ENCODE measurements around the gene ARHGEF25. TPM values are rescaled to one million over a fixed set of nuclear protein-coding genes. Genes with fewer than 3 reads are reported as not detected.
A peak's percentile ranks its signal among the peaks of the same experiment; 100 is the strongest.

The ARHGEF25 gene
- total RNA-seq, 6 donors from 2014 or later = 6.6 to 78.6 (median 8.2) TPM

DNA sequence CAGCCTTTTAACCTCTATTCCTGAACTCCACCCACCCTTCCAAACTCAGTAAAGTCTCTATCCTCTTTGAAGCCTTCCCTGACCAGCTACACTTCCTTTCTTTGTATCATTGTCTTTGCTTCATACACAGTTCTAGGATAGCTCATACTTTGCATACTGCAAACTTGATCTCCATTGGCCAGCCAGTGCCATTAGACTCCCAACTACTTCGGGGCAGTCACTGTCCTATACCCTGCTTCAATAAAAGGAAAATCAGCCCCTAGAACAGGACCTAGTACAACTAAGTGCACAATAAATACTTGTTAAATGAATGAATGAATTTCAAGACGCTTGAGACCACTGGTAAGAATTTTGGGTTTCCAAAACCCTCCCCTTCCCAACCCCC, 20.8 kb upstream of the ARHGEF25 start:
- TF ChIP-seq POLR2AphosphoS5 (IDR thresholded peaks at IDR 0.05) (no peak), EP300 (IDR thresholded peaks at IDR 0.05) (no peak), POLR2A (IDR thresholded peaks at IDR 0.05) (no peak)
- H3K36me3 ChIP-seq = peaks cover 0 to 7% (median 0%) of the 10 kb centered on the region in 4 donors
- peak overlapping the region; percentile 72 to 81 (median 80) for H3K27ac ChIP-seq
- H3K27me3 ChIP-seq = no peaks in the 10 kb centered on the region
- H3K9me3 ChIP-seq = no peaks in the 10 kb centered on the region
- no peak for DNase-seq
- no peak for ATAC-seq (ENCODE audit: low FRiP score in 2 of 2)
- H3K4me3 ChIP-seq = peak overlapping the region in 3 of 4 donors; percentile 65 to 89 (median 72)
- peaks cover 9 to 20% (median 16%) of the 10 kb centered on the region in 4 donors for H3K4me1 ChIP-seq
- WGBS, 2 donors = 24 to 32% methylated on average over 2 of the region's 2 CpGs

DNA sequence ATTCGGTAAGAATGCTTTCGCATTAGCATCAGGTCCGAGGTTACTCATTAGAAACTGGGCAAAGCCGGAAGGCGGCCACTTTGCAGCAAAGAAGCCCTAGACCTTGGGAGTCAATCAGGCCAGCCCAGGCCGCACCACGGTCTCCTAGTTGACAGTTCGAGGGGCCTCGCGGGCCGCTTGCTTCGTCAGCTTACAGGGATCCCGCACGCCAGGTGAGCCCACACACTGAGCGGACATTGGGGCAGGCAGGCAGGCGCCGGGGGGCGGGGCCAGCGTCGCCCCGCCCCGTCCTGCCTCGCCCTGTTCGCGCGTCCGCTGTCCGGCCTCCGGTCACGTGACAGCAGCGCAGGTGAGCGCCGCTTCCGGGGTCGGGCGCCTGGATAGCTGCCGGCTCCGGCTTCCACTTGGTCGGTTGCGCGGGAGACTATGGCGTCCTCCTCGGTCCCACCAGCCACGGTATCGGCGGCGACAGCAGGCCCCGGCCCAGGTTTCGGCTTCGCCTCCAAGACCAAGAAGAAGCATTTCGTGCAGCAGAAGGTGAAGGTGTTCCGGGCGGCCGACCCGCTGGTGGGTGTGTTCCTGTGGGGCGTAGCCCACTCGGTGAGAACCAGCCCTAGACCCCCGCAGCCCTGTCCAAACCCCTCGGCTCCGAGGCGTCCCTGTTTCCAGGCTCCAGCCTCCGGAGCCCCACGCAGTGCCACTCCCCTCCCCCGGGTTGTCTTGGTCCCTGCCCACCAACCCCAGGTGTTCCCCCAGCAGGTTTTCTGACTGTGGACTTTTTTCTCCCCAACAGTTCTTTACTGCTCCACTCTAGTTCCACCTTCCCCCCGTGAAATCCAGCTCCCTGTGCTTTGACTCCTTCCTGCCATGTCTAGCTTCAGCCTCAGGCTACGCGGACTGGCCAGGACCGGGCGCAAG, 20.1 kb upstream of the ARHGEF25 start, which contains the start of gene PIP4K2C:
Gene PIP4K2C (plus strand): TSS at position 329 of the 918 bp plus-strand sequence. CDS start 98 bp downstream, at position 427.
- peak; percentile 96 to 97 for ATAC-seq (ENCODE audit: low FRiP score in 2 of 2)
- Histone ChIP-seq H3K4me3 (peak within 1 kb of the TSS; percentile 65 to 89 (median 70)), H3K36me3 (peaks cover 0 to 14% (median 3%) of the 10 kb centered on the region in 4 donors), H3K27ac (peak within 1 kb of the TSS; percentile 72 to 81 (median 80)), H3K9me3 (no peaks in the 10 kb centered on the region), H3K27me3 (no peaks in the 10 kb centered on the region), H3K4me1 (peaks cover 9 to 20% (median 16%) of the 10 kb centered on the region in 4 donors)
- peak; percentile 20 to 74 for TF ChIP-seq POLR2AphosphoS5 (IDR thresholded peaks at IDR 0.05)
- TF ChIP-seq POLR2A (IDR thresholded peaks at IDR 0.05) = peak in 2 of 4 donors; percentile 72
- TF ChIP-seq, protein P1, sequence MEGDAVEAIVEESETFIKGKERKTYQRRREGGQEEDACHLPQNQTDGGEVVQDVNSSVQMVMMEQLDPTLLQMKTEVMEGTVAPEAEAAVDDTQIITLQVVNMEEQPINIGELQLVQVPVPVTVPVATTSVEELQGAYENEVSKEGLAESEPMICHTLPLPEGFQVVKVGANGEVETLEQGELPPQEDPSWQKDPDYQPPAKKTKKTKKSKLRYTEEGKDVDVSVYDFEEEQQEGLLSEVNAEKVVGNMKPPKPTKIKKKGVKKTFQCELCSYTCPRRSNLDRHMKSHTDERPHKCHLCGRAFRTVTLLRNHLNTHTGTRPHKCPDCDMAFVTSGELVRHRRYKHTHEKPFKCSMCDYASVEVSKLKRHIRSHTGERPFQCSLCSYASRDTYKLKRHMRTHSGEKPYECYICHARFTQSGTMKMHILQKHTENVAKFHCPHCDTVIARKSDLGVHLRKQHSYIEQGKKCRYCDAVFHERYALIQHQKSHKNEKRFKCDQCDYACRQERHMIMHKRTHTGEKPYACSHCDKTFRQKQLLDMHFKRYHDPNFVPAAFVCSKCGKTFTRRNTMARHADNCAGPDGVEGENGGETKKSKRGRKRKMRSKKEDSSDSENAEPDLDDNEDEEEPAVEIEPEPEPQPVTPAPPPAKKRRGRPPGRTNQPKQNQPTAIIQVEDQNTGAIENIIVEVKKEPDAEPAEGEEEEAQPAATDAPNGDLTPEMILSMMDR (IDR thresholded peaks at IDR 0.05) = peak in 2 of 6 experiments; percentile 7 to 10
- no peak for TF ChIP-seq EP300 (IDR thresholded peaks at IDR 0.05)
- 2% methylated on average over 33 to 65 of the region's 69 CpGs for WGBS, 2 donors
- DNase-seq = peak; percentile 95 to 96

DNA sequence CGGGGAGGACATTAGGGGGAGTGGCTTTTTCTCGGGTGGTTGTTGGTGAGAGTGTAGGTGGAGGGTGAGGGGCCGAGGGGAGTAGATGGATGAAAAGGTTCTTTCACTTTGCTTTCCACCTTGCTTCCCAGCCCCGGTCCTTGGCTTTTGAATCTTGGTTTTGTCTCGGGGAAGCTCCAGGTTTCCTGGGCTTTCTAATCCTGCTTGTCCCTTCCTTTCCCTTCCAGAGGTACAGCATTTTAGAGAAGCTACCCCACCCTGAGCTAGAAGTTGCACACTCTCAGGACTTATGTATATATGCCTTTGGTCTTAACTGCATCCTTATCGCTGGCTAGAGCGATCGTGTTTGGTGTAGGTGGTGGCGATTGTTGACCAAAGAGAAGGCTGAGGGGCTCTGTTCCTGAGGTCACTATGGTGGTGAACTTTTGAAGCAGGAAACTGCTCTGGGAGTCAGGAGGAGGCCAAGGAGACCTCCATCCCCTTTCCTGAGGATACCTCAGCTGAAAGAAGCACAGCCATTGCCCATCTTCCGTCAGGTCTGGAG, 19.4 kb upstream of the ARHGEF25 start:
- DNase-seq (no peak), ATAC-seq (ENCODE audit: low FRiP score in 2 of 2) (no peak)
- Histone ChIP-seq H3K9me3 (no peaks in the 10 kb centered on the region), H3K36me3 (peaks cover 0 to 19% (median 8%) of the 10 kb centered on the region in 4 donors), H3K4me3 (peak overlapping the region; percentile 65 to 89 (median 70)), H3K27ac (peak overlapping the region; percentile 72 to 81 (median 80)), H3K27me3 (no peaks in the 10 kb centered on the region), H3K4me1 (peaks cover 9 to 20% (median 16%) of the 10 kb centered on the region in 4 donors)
- 38 to 50% methylated on average over 10 of the region's 10 CpGs for WGBS, 2 donors
- TF ChIP-seq, protein P1 (IDR thresholded peaks at IDR 0.05) = no peak
- TF ChIP-seq EP300 (IDR thresholded peaks at IDR 0.05) (no peak), POLR2A (IDR thresholded peaks at IDR 0.05) (no peak), POLR2AphosphoS5 (IDR thresholded peaks at IDR 0.05) (no peak)

DNA sequence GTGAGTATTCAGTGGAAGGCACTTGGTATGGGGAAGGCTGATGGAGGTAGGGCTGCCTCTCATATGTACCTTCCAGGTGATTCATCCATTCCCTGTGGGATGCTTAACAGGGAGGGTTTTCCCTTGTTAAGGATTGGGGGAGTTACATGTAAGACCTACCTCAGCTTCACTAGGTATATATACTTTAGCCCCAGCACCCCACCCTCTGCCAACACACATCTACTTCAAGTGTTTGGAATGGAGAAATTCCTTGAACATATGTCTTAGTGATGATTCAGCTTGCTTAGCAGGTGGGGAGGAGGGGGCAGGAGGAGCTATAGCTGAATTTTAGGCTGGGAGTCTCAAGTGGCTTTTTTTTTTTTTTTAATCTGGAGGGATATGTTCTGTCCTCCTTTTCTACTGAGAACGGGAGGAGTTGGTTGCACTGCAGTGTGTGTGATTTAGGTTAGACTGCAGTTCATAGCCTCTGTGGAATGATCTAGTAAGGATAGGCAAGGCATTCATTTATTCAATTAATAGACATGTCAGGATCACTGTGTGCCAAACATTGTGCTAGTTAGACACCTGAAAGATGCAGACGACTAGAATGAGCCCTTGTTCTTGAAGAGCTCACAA, 18.6 kb upstream of the ARHGEF25 start:
- H3K27ac ChIP-seq = no peak overlapping the region
- ATAC-seq (ENCODE audit: low FRiP score in 2 of 2) (no peak), DNase-seq (no peak)
- 70 to 77% methylated on average over 2 of the region's 2 CpGs for WGBS, 2 donors
- TF ChIP-seq, protein P1 (IDR thresholded peaks at IDR 0.05) = no peak
- TF ChIP-seq EP300 (IDR thresholded peaks at IDR 0.05) (no peak), POLR2AphosphoS5 (IDR thresholded peaks at IDR 0.05) (no peak), POLR2A (IDR thresholded peaks at IDR 0.05) (no peak)
- H3K4me3 ChIP-seq = no peak overlapping the region
- no peaks in the 10 kb centered on the region for H3K27me3 ChIP-seq
- peaks cover 9 to 20% (median 16%) of the 10 kb centered on the region in 4 donors for H3K4me1 ChIP-seq
- no peaks in the 10 kb centered on the region for H3K9me3 ChIP-seq
- peaks cover 0 to 25% (median 12%) of the 10 kb centered on the region in 4 donors for H3K36me3 ChIP-seq

Measured in upper lobe of left lung (tissue), 6 donors.